Keratinocyte (primary cell): ENCODE results near the gene ZNF282. TPM values are rescaled to one million over a fixed set of nuclear protein-coding genes. Genes with fewer than 3 reads are reported as not detected.
A peak's percentile ranks its signal among the peaks of the same experiment; 100 is the strongest.

Experiments used
- DNase-seq: peaks from one replicate; pipeline ENCODE4 v3.0.0-alpha.2; 2011; ENCODE audit warnings: low read depth, missing footprints, low spot score
- FAIRE-seq: peaks from 2 replicates; lab custom pipeline; 2011; peaks lifted over from hg19 to GRCh38; lab: Jason Lieb, UNC
- H2AFZ ChIP-seq: 2 replicates; pipeline ENCODE4 v1.6.0; 2012; ENCODE audit warnings: low read length, control low read depth, inconsistent platforms; ENCODE audit not compliant: control insufficient read depth
- H3K27ac ChIP-seq: 2 replicates; pipeline ENCODE4 v1.5.1; 2011; ENCODE audit warnings: low read length; ENCODE audit not compliant: control insufficient read depth, insufficient read depth
- H3K27me3 ChIP-seq: 3 replicates; pipeline ENCODE4 v1.6.0; 2011; ENCODE audit warnings: low read length; ENCODE audit not compliant: control insufficient read depth, insufficient read depth; ENCODE audit errors: extremely low read depth
- H3K36me3 ChIP-seq, 2 experiments: 2 replicates in 1 of 2; 3 replicates in 1 of 2; pipeline ENCODE4 v1.5.1; 2011; ENCODE audit warnings: low read length in 2 of 2, mild to moderate bottlenecking in 1 of 2; ENCODE audit not compliant: control insufficient read depth in 2 of 2, insufficient read depth in 2 of 2; ENCODE audit errors: extremely low read depth in 1 of 2
- H3K4me1 ChIP-seq: 3 replicates; pipeline ENCODE4 v1.5.1; 2011; ENCODE audit warnings: low read length; ENCODE audit not compliant: control insufficient read depth, insufficient read depth; ENCODE audit errors: extremely low read depth
- H3K4me2 ChIP-seq: 3 replicates; pipeline ENCODE4 v1.6.0; 2011; ENCODE audit warnings: low read depth, low read length; ENCODE audit not compliant: control insufficient read depth, insufficient read depth; ENCODE audit errors: extremely low read depth
- H3K4me3 ChIP-seq, 3 experiments: fragments of 200-600 bp in 1 of 3; sonication (generic) in 1 of 3; 2 replicates in 2 of 3; 3 replicates in 1 of 3; pipeline ENCODE4 v1.5.1; 2011 to 2016; ENCODE audit warnings: low read length in 3 of 3, mild to moderate bottlenecking in 3 of 3, control low read depth in 2 of 3, inconsistent platforms in 1 of 3, low read depth in 1 of 3, mixed read lengths in 1 of 3, mixed run types in 1 of 3, moderate library complexity in 1 of 3; ENCODE audit not compliant: control insufficient read depth in 2 of 3, insufficient read depth in 2 of 3; ENCODE audit errors: extremely low read depth in 1 of 3
- H3K79me2 ChIP-seq: 2 replicates; pipeline ENCODE4 v1.6.0; 2012; ENCODE audit warnings: low read length; ENCODE audit not compliant: control insufficient read depth, insufficient read depth
- H3K9ac ChIP-seq: 3 replicates; pipeline ENCODE4 v1.6.0; 2011; ENCODE audit warnings: low read length; ENCODE audit not compliant: control insufficient read depth, insufficient read depth; ENCODE audit errors: extremely low read depth
- H3K9me1 ChIP-seq: 3 replicates; pipeline ENCODE4 v1.6.0; 2011; ENCODE audit warnings: low read length; ENCODE audit not compliant: control insufficient read depth, insufficient read depth; ENCODE audit errors: extremely low read depth
- H3K9me3 ChIP-seq: 2 replicates; pipeline ENCODE4 v1.5.1; 2012; ENCODE audit warnings: low read depth, low read length; ENCODE audit not compliant: control insufficient read depth
- H4K20me1 ChIP-seq: 3 replicates; pipeline ENCODE4 v1.6.0; 2011; ENCODE audit warnings: low read length; ENCODE audit not compliant: control insufficient read depth, insufficient read depth; ENCODE audit errors: extremely low read depth
- EZH2 ChIP-seq: IDR thresholded peaks from one replicate; pipeline ENCODE4 v1.6.1; 2012; ENCODE audit warnings: inconsistent platforms, mild to moderate bottlenecking, low read length, moderate library complexity
- dilution Hi-C: fragments of 300-500 bp; cut with MboI; formaldehyde crosslinking; loops from one replicate; pipeline ENCODE4 v1.7.0; 2020; ENCODE audit warnings: low sequenced_read_pairs; ENCODE audit not compliant: extremely low pct_ligation_motif_present
- polyA plus RNA-seq, 5 experiments: library from polyadenylated mRNA; depleted of rRNA in 3 of 5; stranded (reverse) in 3 of 5; stranded (forward) in 1 of 5; unstranded in 1 of 5; fragments of >200 nt; gene quantifications; 1 replicate in 1 of 5; 2 replicates in 3 of 5; 3 replicates in 1 of 5; pipeline versions ENCODE4 v1.2.1 to v1.2.3, GENCODE V29; 2011 to 2012; ENCODE audit warnings: missing spikeins in 2 of 5, low read depth in 1 of 5, low replicate concordance in 1 of 5
- TF ChIP-seq, protein P1 (sequence below), 3 experiments: IDR thresholded peaks in 1 of 3; conservative IDR thresholded peaks in 1 of 3; optimal IDR thresholded peaks in 1 of 3; 2 replicates in 2 of 3; 3 replicates in 1 of 3; pipeline versions ENCODE3 to v1.5.1; 2011; ENCODE audit warnings: low read length in 3 of 3, mild to moderate bottlenecking in 3 of 3, moderate library complexity in 2 of 3, control low read depth in 1 of 3, inconsistent platforms in 1 of 3; ENCODE audit not compliant: insufficient read depth in 2 of 3; ENCODE audit errors: extremely low read depth in 1 of 3

Gene ZNF282
- polyA plus RNA-seq, 1 donor (not counting 4 experiments of a cell fraction or from before 2014, with no cell fraction given), result 13.1 TPM

DNA sequence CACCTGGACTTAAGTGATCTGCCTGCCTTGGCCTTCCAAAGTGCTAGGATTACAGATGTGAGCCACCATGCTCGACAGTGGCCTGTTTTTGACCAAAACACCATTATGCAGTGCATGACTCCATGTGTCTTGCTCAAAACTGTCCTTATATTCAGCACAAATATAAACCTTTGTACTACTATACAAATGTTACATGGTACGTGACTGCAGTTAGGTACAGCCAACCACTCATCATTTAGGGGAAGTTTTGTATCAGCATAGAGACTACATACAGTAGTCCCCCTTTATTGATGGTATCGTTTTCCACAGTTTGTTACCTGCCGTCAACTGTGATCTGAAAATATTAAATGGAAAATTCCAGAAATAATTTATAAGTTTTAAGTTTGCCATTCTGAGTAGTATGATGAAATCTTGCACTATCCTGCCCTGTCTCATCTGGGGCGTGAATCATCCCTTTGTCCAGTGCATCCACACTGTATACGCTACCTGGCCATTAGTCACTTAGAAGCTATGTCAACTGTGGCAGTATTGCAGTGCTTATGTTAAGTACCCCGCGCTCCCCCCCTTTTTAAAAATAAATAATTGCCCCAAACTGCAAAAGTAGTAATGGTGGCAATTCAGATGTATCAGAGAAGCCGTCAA, 23.3 kb upstream of the ZNF282 start:
- peak; percentile 66 for DNase-seq
- Histone ChIP-seq H3K27me3 (no peaks in the 10 kb centered on the region), H3K4me1 (peaks cover 16% of the 10 kb centered on the region), H3K36me3 (peaks cover 8 to 20% of the 10 kb centered on the region in 2 experiments), H3K27ac (peak overlapping the region; percentile 88), H4K20me1 (no peaks in the 10 kb centered on the region), H2AFZ (no peak overlapping the region), H3K9me1 (no peaks in the 10 kb centered on the region), H3K79me2 (peaks cover 4% of the 10 kb centered on the region), H3K9me3 (no peaks in the 10 kb centered on the region), H3K4me2 (peak overlapping the region; percentile 52), H3K4me3 (no peak overlapping the region), H3K9ac (peak overlapping the region; percentile 33)
- peak; percentile 83 for FAIRE-seq
- no peak for TF ChIP-seq EZH2
- TF ChIP-seq, protein P1, sequence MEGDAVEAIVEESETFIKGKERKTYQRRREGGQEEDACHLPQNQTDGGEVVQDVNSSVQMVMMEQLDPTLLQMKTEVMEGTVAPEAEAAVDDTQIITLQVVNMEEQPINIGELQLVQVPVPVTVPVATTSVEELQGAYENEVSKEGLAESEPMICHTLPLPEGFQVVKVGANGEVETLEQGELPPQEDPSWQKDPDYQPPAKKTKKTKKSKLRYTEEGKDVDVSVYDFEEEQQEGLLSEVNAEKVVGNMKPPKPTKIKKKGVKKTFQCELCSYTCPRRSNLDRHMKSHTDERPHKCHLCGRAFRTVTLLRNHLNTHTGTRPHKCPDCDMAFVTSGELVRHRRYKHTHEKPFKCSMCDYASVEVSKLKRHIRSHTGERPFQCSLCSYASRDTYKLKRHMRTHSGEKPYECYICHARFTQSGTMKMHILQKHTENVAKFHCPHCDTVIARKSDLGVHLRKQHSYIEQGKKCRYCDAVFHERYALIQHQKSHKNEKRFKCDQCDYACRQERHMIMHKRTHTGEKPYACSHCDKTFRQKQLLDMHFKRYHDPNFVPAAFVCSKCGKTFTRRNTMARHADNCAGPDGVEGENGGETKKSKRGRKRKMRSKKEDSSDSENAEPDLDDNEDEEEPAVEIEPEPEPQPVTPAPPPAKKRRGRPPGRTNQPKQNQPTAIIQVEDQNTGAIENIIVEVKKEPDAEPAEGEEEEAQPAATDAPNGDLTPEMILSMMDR (optimal IDR thresholded peaks at IDR 0.05 in 1 of 3, IDR thresholded peaks at IDR 0.05 in 1 of 3, conservative IDR thresholded peaks at IDR 0.05 in 1 of 3; ENCODE audit: extremely low read depth in 1 of 3, insufficient read depth in 2 of 3, low read length in 3 of 3), result no peak
- dilution Hi-C loops, result no loop called here

DNA sequence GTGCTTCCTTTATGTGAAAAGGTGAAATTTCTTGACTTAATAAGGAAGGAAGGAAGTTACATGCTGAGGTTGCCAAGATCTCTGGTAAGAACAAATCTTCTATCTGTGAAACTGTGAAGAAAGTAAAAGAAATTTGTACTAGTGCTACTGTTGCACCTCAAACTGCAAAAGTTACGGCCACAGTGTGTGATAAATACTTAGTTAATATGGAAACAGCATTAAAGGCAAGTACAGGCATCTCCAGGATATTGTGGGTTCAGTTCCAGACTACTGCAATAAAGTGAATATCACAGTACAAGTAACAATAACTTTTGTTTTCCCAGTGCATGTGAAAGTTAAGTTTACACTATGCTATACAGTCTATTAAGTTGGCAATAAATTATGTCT, 22.8 kb upstream of the ZNF282 start:
- no peak overlapping the region for H3K4me3 ChIP-seq
- H3K9me1 ChIP-seq, result no peaks in the 10 kb centered on the region
- peaks cover 4% of the 10 kb centered on the region for H3K79me2 ChIP-seq
- peak overlapping the region; percentile 52 for H3K4me2 ChIP-seq
- TF ChIP-seq, protein P1 (optimal IDR thresholded peaks at IDR 0.05 in 1 of 3, IDR thresholded peaks at IDR 0.05 in 1 of 3, conservative IDR thresholded peaks at IDR 0.05 in 1 of 3; ENCODE audit: extremely low read depth in 1 of 3, insufficient read depth in 2 of 3, low read length in 3 of 3), result no peak
- no peak for TF ChIP-seq EZH2
- no peak overlapping the region for H2AFZ ChIP-seq
- DNase-seq, result no peak
- no peaks in the 10 kb centered on the region for H3K27me3 ChIP-seq
- no peaks in the 10 kb centered on the region for H4K20me1 ChIP-seq
- dilution Hi-C loops, result no loop called here
- FAIRE-seq, result no peak
- H3K9me3 ChIP-seq, result no peaks in the 10 kb centered on the region
- peak overlapping the region; percentile 33 for H3K9ac ChIP-seq
- H3K27ac ChIP-seq, result peak overlapping the region; percentile 88
- H3K4me1 ChIP-seq, result peaks cover 12% of the 10 kb centered on the region
- H3K36me3 ChIP-seq, result peaks cover 13 to 20% of the 10 kb centered on the region in 2 experiments
